ENCODE data around the gene TIAM2. TPM values are rescaled to one million over a fixed set of nuclear protein-coding genes. Genes with fewer than 3 reads are reported as not detected.
A peak's percentile ranks its signal among the peaks of the same experiment; 100 is the strongest.

TIAM2 gene
- total RNA-seq, 1 donor from 2014 or later, result 36.8 TPM

DNA sequence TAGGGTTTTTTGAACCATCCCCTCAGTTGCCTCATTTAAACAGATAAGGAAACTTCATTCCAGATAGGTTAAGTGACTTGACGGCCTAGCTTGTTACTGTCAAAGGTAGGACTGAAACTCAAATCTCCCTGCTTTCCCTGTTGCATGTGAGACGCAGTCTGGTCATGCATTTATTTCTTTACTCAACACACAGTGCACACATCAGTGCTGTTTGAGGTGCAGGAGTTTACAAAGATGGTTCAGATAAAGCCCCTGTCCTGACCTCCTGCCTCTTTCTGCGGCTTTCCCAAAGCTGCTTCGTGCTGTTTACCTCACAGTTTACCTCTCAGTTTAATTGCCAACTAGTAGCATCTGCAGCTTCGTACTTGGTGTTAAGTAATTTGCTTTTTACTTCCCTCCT, 26.6 kb downstream of the TIAM2 start:
- H3K36me3 Mint-ChIP-seq (ENCODE audit: low read depth), result no peaks in the 10 kb centered on the region
- H3K27me3 Mint-ChIP-seq (ENCODE audit: low read depth), result no peaks in the 10 kb centered on the region
- H3K4me1 Mint-ChIP-seq, result peaks cover 9% of the 10 kb centered on the region
- no peak for DNase-seq (ENCODE audit: low read depth, low spot score)
- H3K27ac Mint-ChIP-seq (ENCODE audit: unreplicated experiment), result peak overlapping the region; percentile 76
- no peak overlapping the region for H3K4me3 Mint-ChIP-seq
- H3K9me3 Mint-ChIP-seq, result no peaks in the 10 kb centered on the region
- TF ChIP-seq, protein P1, sequence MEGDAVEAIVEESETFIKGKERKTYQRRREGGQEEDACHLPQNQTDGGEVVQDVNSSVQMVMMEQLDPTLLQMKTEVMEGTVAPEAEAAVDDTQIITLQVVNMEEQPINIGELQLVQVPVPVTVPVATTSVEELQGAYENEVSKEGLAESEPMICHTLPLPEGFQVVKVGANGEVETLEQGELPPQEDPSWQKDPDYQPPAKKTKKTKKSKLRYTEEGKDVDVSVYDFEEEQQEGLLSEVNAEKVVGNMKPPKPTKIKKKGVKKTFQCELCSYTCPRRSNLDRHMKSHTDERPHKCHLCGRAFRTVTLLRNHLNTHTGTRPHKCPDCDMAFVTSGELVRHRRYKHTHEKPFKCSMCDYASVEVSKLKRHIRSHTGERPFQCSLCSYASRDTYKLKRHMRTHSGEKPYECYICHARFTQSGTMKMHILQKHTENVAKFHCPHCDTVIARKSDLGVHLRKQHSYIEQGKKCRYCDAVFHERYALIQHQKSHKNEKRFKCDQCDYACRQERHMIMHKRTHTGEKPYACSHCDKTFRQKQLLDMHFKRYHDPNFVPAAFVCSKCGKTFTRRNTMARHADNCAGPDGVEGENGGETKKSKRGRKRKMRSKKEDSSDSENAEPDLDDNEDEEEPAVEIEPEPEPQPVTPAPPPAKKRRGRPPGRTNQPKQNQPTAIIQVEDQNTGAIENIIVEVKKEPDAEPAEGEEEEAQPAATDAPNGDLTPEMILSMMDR (conservative IDR thresholded peaks at IDR 0.05), result no peak

GRCh38 chr6:155022721-155023120, 27.6 kb downstream of the TIAM2 start:
- Mint-ChIP-seq H3K9me3 (no peaks in the 10 kb centered on the region), H3K27me3 (ENCODE audit: low read depth) (no peaks in the 10 kb centered on the region), H3K27ac (ENCODE audit: unreplicated experiment) (no peak overlapping the region), H3K4me3 (no peak overlapping the region), H3K36me3 (ENCODE audit: low read depth) (no peaks in the 10 kb centered on the region), H3K4me1 (peaks cover 9% of the 10 kb centered on the region)
- TF ChIP-seq, protein P1 (conservative IDR thresholded peaks at IDR 0.05), result no peak
- DNase-seq (ENCODE audit: low read depth, low spot score), result no peak

DNA sequence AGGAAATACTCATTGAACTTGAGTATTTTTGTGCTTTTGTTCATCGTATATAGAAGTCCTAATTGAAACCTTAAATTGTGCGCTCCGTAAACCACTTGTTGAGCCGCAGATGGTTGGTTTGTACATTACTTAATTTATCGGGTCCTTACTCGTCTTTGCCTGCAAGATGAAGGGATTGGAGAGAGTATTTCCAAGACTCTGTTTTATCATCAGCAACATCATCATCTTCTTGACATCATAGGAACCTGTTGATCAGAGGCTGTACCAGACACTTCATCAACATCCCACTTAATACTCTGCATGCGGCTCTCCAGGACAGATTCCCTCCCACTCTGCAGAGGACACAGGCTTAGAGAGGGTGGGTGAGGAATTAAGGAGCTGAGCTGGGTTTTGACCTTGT, 28.6 kb downstream of the TIAM2 start:
- H3K4me1 Mint-ChIP-seq, result peaks cover 9% of the 10 kb centered on the region
- H3K27me3 Mint-ChIP-seq (ENCODE audit: low read depth), result no peaks in the 10 kb centered on the region
- TF ChIP-seq, protein P1 (conservative IDR thresholded peaks at IDR 0.05), result no peak
- H3K36me3 Mint-ChIP-seq (ENCODE audit: low read depth), result no peaks in the 10 kb centered on the region
- no peak overlapping the region for H3K27ac Mint-ChIP-seq (ENCODE audit: unreplicated experiment)
- H3K4me3 Mint-ChIP-seq, result no peak overlapping the region
- no peaks in the 10 kb centered on the region for H3K9me3 Mint-ChIP-seq
- DNase-seq (ENCODE audit: low read depth, low spot score), result no peak

DNA sequence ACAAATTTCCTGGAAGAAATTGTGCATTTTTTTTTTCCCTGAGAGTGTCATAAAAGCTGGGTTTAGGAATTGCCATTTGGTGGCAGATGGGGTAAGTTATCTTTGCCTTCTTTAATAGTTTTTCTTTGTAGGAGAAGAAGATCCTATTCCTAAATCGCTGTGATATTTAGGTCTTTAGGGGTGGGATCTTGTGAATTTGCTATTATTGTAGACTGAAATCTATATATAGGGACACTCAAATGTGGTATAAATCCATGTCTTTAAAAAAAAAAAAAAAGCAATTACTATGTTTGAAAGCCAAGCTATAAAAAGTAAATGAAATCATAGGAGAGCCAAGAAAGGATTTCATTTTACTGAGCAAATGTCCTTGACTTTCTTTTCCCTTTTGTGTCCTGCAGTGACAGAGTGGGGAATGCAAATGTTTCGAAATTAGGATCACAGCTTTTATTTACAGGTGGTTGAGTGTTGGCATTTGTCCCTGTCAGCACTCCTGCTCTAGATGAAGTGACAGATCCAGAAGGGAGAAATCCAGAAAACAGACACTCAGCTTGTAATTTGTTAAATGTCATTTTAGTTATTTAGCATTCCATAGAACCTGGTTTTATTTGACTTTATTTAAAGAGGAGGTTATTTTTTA, 29.4 kb downstream of the TIAM2 start:
- H3K36me3 Mint-ChIP-seq (ENCODE audit: low read depth), result no peaks in the 10 kb centered on the region
- peaks cover 9% of the 10 kb centered on the region for H3K4me1 Mint-ChIP-seq
- no peak for DNase-seq (ENCODE audit: low read depth, low spot score)
- H3K27ac Mint-ChIP-seq (ENCODE audit: unreplicated experiment), result no peak overlapping the region
- TF ChIP-seq, protein P1 (conservative IDR thresholded peaks at IDR 0.05), result no peak
- H3K4me3 Mint-ChIP-seq, result no peak overlapping the region
- H3K9me3 Mint-ChIP-seq, result no peaks in the 10 kb centered on the region
- no peaks in the 10 kb centered on the region for H3K27me3 Mint-ChIP-seq (ENCODE audit: low read depth)

GRCh38 chr6:155026022-155026705, 31.0 kb downstream of the TIAM2 start:
- H3K27ac Mint-ChIP-seq (ENCODE audit: unreplicated experiment), result no peak overlapping the region
- TF ChIP-seq, protein P1 (conservative IDR thresholded peaks at IDR 0.05), result no peak
- no peaks in the 10 kb centered on the region for H3K27me3 Mint-ChIP-seq (ENCODE audit: low read depth)
- no peaks in the 10 kb centered on the region for H3K9me3 Mint-ChIP-seq
- DNase-seq (ENCODE audit: low read depth, low spot score), result no peak
- H3K4me3 Mint-ChIP-seq, result no peak overlapping the region
- H3K36me3 Mint-ChIP-seq (ENCODE audit: low read depth), result no peaks in the 10 kb centered on the region
- peaks cover 9% of the 10 kb centered on the region for H3K4me1 Mint-ChIP-seq

Data from neural crest cell (in vitro differentiated cells).